DMS 273 (cell line): ENCODE data around the gene ARID5B.
A peak's percentile ranks its signal among the peaks of the same experiment; 100 is the strongest.
"Not testable (repeated sequence)": the region's sequence is repeated elsewhere in the genome, so short reads cannot be mapped to it uniquely, and the experiment has no call there.

Experiments
- DNase-seq: peaks from one replicate; lab custom pipeline; 2025; ENCODE audit not compliant: unreplicated experiment; lab: John Stamatoyannopoulos, UW

ARID5B gene

DNA sequence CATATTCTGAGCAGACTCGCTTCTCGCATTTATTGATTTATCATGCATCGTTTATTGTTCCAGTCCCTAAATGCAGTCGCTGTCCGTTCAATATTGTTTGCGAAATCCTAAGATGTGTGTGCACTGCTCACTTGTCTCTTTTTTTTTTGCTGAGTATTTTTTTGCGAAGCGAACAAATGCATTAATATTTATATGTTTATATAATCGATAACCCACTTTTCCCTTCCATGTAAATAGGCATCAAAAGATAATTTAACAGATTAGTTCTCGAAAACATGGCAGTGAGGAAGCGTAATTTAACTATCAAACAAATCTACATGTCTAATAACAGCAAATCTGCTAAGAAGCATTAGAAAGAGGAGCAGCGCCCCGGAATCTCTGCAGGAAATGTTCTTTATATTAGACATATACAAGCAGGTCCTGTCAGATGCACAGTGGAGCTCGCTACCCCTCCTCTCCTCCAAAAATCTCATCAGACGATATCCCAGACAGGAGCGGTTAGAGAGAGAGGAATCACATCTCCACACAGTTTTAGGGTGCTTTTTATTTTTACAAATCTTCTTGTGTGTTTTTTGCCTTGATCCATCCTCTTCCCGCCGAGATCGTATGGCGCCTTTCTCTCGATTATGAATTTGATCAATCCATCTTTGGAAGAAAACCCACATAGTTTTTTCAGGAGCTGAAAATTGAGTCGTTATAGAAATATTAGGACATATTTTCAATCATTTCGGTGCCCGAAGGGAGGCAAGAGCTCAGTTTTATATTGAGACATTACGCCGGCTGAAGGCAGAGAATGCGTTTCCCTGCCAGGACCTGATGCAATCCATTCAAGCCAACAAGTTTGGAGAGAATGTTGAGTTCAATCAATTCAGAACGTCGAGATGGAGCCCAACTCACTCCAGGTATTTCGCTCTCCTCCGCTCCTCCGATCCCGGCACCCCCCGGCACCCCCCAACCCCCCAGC is at the start of gene ARID5B:
ARID5B (plus strand) TSS at position 871 of the 964 bp plus-strand sequence; CDS start at position 882, 11 bp downstream.
- DNase-seq = peak; percentile 74

DNA sequence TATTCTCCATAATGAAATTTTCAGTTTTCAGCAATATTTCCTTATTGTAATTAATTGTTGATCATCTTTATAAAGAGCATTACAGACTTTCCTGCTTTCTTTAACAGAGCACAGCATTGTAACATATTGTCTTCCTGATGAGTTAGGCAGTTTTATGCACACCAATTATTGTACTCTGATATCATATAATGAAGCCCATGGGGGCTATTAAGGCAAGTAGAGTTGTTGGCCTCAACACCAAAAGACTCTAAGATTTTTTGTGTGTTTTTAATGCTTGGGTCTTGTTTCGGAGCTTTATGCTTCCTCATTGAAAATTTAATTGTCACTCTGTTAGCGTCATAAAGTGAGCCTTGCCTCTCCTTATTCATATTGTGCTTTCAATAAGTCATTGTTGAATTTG is 49.2 kb upstream of the ARID5B start:
- DNase-seq = no peak

- DNase-seq = no peak
These were observed 45.7 kb upstream of the ARID5B start for GRCh38 chr10:61855771-61856170.

- DNase-seq = no peak
These were observed 43.8 kb upstream of the ARID5B start for GRCh38 chr10:61857746-61858145.

DNA sequence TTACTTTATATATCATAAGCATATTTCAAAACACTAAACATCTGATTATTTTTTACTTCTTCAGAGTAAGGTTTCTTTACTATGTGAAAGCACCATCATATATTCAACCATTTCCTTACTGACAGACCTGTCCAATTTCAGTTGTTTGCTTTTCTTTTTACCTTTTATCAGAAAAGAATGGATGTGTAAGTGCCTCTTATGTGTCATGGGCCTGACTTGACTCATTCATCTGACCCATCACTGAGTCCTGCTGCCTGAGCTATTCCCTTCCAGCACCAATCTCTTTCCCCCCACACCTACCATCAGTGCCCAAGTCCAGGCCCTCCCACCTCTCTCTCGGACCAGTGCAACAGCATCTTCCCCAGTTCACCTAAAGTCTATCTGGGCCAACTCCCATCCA is 41.7 kb upstream of the ARID5B start:
- DNase-seq = no peak

DNA sequence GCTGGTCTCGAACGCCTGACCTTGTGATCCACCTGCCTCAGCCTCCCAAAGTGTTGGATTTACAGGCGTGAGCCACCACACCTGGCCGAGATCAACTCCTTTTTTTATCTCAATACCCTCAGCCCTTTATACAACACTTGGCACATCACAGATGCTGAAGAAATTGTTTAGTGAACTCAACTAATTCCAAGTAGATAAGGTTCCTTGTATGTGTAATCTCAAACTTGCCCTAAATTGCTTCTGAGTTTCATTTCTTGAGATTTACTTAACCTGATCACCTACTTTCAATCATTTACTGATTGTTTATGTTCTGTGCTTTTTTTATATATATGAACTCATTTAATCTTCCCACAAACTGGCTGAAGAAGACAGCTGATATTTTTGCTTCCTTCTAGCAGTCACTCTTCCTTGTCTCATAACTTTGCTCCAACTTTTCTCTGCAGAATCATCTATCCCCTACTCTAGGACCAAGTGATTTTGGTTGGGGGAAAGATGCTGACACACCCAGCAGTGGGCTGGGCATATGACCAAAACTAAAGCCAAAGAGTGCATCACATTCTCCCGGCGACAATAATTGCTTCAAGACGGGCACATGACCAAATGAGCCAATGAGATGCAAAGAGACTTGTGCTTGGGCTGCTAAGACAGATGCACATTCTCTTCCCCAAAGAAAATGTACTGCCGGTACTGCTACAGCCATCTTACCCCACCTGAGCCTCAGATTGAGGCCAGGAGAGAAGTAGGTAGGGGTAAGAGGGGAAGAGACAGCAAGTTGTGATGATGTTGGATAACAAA is 40.3 kb upstream of the ARID5B start:
- DNase-seq = no peak

DNA sequence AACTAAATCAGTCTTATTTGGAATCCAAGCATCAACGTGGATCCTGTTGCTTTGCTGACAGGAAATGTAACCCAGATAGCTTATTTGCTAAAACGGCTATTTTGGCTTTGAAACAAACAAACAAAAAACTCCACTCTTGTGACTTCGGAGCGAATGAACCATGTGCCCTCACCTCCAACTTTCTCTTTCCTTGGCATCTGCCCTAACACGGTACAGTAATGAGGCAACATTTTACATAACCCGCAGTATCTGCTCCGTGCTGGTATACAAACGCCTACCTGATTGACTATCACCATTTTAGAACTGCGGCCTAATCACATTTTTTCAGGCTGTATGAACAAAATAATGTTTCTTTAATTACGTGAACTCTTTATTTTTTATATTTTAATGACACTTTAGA is 37.5 kb upstream of the ARID5B start:
- no peak for DNase-seq

- DNase-seq = no peak
These were observed 34.7 kb upstream of the ARID5B start for GRCh38 chr10:61866700-61867368.

- not testable (repeated sequence) for DNase-seq
These were observed 34.1 kb upstream of the ARID5B start for GRCh38 chr10:61867374-61867773.

GRCh38 chr10:61867817-61868216 is 33.7 kb upstream of the ARID5B start:
- DNase-seq = not testable (repeated sequence)

DNA sequence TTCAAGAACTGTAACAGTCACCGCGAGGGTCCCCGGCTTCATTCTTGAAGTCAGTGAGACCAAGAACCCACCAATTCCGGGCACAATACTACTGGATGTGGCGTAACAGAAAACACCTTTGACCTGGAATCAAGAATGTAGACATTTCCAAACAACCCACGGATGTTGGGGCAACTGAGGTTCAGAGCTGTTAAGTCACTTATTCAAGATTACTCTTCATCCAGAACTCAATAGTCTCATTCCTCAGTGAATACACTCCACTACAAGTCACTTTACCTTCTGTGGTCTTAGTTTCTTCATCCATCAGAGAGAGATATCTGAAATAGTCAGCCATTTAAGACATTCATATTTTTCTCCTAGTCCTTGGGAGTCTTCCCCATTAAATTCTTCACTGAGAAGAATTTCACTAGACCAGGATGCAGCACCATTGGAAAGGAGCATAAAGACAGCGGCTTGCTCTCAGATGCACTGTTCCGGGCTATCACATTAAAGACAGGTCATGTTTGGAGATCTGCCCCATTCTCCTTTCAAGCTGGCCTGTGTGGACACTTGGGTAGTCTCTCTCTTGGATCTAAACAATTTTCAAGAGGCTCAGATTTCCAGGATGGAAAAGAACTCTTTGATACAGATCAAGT is 32.3 kb upstream of the ARID5B start:
- no peak for DNase-seq

DNA sequence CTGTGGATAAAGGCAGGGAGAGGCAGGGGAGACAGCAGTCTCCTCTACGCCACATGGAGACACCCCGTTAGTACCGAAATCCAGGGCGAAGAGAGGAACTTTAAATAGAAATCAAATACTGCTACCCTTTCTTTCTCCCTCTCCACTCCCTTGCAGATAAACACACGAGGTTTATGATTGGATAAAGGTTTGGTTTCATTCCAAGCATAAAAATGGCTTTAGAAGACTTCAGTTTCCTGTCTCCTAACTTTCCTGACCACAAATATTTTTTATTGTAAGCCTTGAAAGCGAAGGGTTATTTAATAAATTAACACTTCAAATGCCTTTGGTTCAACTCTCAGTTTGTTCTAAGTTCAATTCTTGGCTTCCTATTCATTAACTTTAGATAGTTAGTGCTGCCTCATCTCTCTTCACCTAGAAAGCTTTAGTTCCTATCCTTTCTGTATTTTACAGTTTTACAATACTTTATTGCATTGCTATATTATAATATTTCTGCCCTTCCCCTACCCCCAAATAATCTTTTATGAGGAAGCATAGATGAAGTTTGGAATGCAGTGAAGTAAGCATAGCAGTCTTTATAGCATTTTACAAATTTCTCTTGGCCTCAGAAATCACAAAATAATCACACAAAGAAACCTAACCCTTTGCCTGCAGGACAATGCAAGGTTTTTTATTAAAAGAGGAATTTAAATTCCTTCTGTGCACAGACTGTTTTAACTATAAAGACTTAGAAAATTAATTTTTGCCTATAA is 31.5 kb upstream of the ARID5B start:
- no peak for DNase-seq

DNA sequence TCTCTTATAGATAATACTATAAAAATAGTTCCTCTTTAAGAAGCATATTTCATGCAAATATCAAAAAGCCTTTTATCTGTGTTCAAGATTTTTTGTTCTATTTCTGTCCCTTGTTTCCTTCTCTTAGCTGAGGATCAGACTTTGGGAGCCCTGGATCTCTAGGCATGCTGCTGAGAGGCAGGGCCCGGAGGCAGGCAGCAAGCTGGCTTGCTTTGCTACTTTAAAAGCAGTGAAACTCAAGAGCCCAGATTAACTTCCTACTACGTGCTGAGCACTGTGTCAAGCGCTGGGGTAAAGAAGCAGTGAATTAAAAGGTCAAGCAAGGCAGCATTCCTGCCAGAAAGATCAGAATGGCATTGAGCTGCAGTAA is 31.0 kb upstream of the ARID5B start:
- no peak for DNase-seq

- no peak for DNase-seq
These were observed 30.0 kb upstream of the ARID5B start for GRCh38 chr10:61871487-61871886.

DNA sequence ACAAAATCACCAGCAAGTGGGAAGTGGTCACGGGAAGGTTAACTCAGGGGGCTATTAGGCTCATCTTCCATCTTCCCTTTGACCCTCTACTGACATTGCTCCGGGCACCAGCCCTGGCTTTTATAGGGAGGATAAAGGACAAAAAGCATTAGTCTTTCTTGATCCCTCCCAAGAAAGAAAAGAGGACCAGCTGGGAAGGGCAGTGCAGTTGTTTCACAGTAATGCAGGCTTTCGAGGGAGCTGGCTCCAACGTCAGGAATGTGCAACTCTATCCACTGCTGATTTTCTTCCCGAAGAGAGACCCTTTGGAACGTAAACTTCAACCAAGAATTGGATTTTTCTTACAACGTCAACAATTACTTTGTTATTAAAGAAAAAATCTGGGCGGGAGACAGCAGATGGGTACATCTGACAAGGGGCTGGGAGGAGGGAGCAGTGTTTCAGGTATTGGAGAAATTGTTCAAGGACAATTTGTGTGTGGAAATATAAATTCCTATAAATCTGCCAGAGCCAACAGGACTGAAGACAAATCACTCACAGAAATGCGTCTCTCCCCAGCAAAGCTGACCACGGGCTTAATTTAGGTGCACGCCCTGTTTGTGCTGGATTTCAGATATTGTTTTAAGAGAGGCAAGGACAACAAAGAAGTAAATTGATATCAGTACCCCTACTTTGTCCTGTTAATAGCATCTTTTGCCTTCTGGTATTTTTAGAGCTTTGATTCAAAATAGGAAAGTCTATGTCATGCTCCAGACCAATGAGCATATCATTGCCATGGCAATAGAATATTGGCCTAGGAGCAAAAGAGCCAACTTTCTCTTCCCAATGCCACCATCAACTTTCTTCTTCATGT is 23.4 kb upstream of the ARID5B start:
- no peak for DNase-seq

- no peak for DNase-seq
These were observed 22.8 kb upstream of the ARID5B start for GRCh38 chr10:61878740-61879068.

GRCh38 chr10:61882621-61883370 is 18.7 kb upstream of the ARID5B start:
- DNase-seq = no peak

DNA sequence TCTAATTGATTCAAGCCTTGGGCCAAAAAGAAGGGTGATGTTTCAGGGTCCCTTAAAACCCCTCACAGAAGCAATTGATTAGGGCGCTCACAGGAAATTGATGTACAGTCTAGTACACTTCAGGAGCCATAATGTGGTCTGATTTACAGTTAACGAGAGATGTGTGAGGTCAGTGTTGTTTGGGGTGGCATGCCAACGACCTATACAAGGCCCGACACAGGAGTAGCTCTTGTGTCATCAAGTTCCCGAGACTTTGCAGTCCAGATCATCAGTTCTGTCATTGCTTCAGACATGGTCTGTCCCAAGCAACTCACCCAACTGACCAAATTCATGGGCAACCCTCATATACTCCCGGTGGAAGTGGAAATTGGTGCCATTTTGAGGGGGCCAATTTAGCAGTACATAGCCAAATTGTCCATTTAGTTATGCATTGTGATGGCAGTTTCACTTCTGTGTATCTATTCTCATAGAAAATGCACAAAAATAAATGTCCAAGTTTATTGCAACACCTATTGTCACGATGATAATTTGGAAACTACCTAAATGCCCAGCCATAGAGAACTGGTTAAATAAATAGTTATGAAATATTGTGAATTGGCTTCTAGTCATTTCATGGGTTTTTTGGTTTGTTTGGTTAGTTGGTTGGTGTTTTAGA is 18.0 kb upstream of the ARID5B start:
- DNase-seq = no peak
